Body of pancreas (tissue), 4 donors: ENCODE results near the gene WDR37. TPM values are rescaled to one million over a fixed set of nuclear protein-coding genes. Genes with fewer than 3 reads are reported as not detected.

Experiments
- ATAC-seq: fragments of 150-250 bp; one replicate; pipeline ENCODE4 v1.9.1; 2016
- DNase-seq, 4 donors: peaks; one replicate each; pipeline ENCODE4 v3.0.0-alpha.2; 2019
- H3K27ac ChIP-seq, 4 donors: fragments of 200-600 bp; sonication (generic); 1 replicate in 3 of 4; 2 replicates in 1 of 4; pipeline versions ENCODE4 v1.5.1 to v1.6.1; 2016 to 2019; ENCODE audit warnings: mild to moderate bottlenecking in 1 of 4, mixed read lengths in 1 of 4, moderate library complexity in 1 of 4
- H3K27me3 ChIP-seq, 2 donors: fragments of 200-600 bp; sonication (generic); one replicate each; pipeline ENCODE4 v1.6.0; 2016; ENCODE audit warnings: mild to moderate bottlenecking in 1 of 2
- H3K36me3 ChIP-seq, 2 donors: fragments of 200-600 bp; sonication (generic); replicated peaks in 1 of 2; 2 replicates each; pipeline ENCODE4 v1.5.1; 2016; ENCODE audit warnings: low read depth in 2 of 2; ENCODE audit not compliant: insufficient read depth in 1 of 2
- H3K4me1 ChIP-seq: fragments of 200-600 bp; sonication (generic); one replicate; pipeline ENCODE4 v1.6.0; 2016
- H3K4me3 ChIP-seq, 2 donors: fragments of 200-600 bp; sonication (generic); 1 replicate in 1 of 2; 2 replicates in 1 of 2; pipeline ENCODE4 v1.5.1; 2016 to 2019
- H3K9me3 ChIP-seq, 3 donors: fragments of 200-600 bp; sonication (generic); 1 replicate in 2 of 3; 2 replicates in 1 of 3; pipeline ENCODE4 v1.5.1; 2016
- POLR2A ChIP-seq, 3 donors: fragments of 450-650 bp; IDR thresholded peaks; one replicate each; pipeline ENCODE4 v1.6.1; 2016; ENCODE audit warnings: antibody characterized with exemption in 3 of 3, mild to moderate bottlenecking in 2 of 3
- WGBS, 2 donors: methylation state at CpG; one replicate each; pipeline ENCODE4 v1.1.5; 2017; 5-methylcytosine and 5-hydroxymethylcytosine counted together
- intact Hi-C: fragments of 100-400 bp; cut with DNase I; formaldehyde crosslinking; loops from one replicate; pipeline ENCODE4 v1.15.1; 2023
- total RNA-seq, 2 donors: library from RNA; depleted of rRNA; stranded (reverse); fragments of >200 nt; gene quantifications; one replicate each; pipeline ENCODE4 v1.1.0, GENCODE V29; 2016
- TF ChIP-seq, protein P1 (sequence below), 7 experiments: fragments of 450-650 bp in 4 of 7; fragments of 200-600 bp in 3 of 7; sonication (generic) in 3 of 7; IDR thresholded peaks; one replicate each; pipeline ENCODE4 v1.5.1; 2016 to 2019; ENCODE audit warnings: antibody characterized with exemption in 7 of 7

Gene WDR37
- total RNA-seq, 2 donors from 2014 or later: 9.9 to 14.3 TPM

GRCh38 chr10:1171586-1171985 lies 115.4 kb downstream of the WDR37 start:
- ATAC-seq (no peak), DNase-seq (no peak)
- Histone ChIP-seq H3K4me1 (no peaks in the 10 kb centered on the region), H3K27me3 (no peaks in the 10 kb centered on the region), H3K27ac (no peak overlapping the region), H3K36me3 (no peaks in the 10 kb centered on the region), H3K4me3 (no peak overlapping the region), H3K9me3 (no peaks in the 10 kb centered on the region)
- no peak for TF ChIP-seq POLR2A (IDR thresholded peaks at IDR 0.05)
- TF ChIP-seq, protein P1, sequence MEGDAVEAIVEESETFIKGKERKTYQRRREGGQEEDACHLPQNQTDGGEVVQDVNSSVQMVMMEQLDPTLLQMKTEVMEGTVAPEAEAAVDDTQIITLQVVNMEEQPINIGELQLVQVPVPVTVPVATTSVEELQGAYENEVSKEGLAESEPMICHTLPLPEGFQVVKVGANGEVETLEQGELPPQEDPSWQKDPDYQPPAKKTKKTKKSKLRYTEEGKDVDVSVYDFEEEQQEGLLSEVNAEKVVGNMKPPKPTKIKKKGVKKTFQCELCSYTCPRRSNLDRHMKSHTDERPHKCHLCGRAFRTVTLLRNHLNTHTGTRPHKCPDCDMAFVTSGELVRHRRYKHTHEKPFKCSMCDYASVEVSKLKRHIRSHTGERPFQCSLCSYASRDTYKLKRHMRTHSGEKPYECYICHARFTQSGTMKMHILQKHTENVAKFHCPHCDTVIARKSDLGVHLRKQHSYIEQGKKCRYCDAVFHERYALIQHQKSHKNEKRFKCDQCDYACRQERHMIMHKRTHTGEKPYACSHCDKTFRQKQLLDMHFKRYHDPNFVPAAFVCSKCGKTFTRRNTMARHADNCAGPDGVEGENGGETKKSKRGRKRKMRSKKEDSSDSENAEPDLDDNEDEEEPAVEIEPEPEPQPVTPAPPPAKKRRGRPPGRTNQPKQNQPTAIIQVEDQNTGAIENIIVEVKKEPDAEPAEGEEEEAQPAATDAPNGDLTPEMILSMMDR (IDR thresholded peaks at IDR 0.05): no peak
- intact Hi-C loops: no loop called here
- WGBS, 2 donors: 80 to 82% methylated on average over 6 to 9 of the region's 9 CpGs

DNA sequence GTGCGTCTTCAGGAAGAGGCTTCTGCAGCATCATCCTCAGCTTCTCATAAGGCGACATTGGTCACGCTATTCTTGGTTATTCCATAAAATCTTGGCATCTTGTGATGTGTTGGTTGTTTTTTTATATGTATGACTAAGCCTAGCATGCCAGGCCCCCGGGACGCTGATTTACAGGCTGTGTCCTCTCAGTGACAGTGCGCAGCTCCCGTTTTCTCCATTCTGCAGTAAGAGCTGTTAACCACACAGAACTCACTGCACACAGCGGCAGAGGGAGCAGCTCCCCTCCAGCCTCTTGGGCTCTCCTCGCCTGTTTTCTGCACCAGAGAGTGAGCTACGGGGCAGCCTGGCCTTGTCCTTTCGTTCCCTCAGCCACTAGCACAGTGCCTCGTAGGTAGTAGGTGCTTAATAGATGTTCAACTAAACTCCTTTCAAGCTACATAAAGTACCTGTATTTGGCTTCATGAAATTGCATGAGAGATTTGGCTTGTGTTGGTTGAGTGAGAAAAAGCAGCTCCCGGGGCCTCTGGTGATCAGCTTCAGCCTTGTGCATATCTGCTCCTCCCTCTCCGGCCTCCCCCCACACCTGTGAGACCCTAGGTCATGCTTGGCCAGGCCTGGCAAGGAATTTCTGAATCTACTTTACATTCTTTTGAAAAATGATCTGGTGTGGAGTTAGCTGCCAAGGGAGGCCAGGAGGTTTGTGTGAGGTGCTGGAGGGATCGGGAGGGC lies 116.2 kb downstream of the WDR37 start:
- Histone ChIP-seq H3K36me3 (no peaks in the 10 kb centered on the region), H3K27ac (no peak overlapping the region), H3K9me3 (no peaks in the 10 kb centered on the region), H3K4me3 (no peak overlapping the region), H3K4me1 (no peaks in the 10 kb centered on the region), H3K27me3 (no peaks in the 10 kb centered on the region)
- intact Hi-C loops: no loop called here
- no peak for ATAC-seq
- 75% methylated on average over 15 of the region's 15 CpGs for WGBS, 2 donors
- no peak for DNase-seq
- TF ChIP-seq POLR2A (IDR thresholded peaks at IDR 0.05): no peak
- TF ChIP-seq, protein P1 (IDR thresholded peaks at IDR 0.05): no peak

- no peak overlapping the region for H3K27ac ChIP-seq
- ATAC-seq: no peak
- 72 to 76% methylated on average over 9 to 27 of the region's 27 CpGs for WGBS, 2 donors
- H3K9me3 ChIP-seq: no peaks in the 10 kb centered on the region
- no peak overlapping the region for H3K4me3 ChIP-seq
- intact Hi-C loops: no loop called here
- H3K36me3 ChIP-seq: no peaks in the 10 kb centered on the region
- no peaks in the 10 kb centered on the region for H3K27me3 ChIP-seq
- no peaks in the 10 kb centered on the region for H3K4me1 ChIP-seq
- no peak for DNase-seq
- no peak for TF ChIP-seq POLR2A (IDR thresholded peaks at IDR 0.05)
- TF ChIP-seq, protein P1 (IDR thresholded peaks at IDR 0.05): no peak
Measured at GRCh38 chr10:1173091-1173490, 116.9 kb downstream of the WDR37 start.

- Histone ChIP-seq H3K4me3 (no peak overlapping the region), H3K27me3 (no peaks in the 10 kb centered on the region), H3K27ac (no peak overlapping the region), H3K36me3 (no peaks in the 10 kb centered on the region), H3K4me1 (no peaks in the 10 kb centered on the region), H3K9me3 (no peaks in the 10 kb centered on the region)
- no peak for TF ChIP-seq POLR2A (IDR thresholded peaks at IDR 0.05)
- TF ChIP-seq, protein P1 (IDR thresholded peaks at IDR 0.05): no peak
- 56 to 63% methylated on average over 5 of the region's 5 CpGs for WGBS, 2 donors
- DNase-seq (no peak), ATAC-seq (no peak)
- intact Hi-C loops: no loop called here
Measured at GRCh38 chr10:1174022-1174421, 117.8 kb downstream of the WDR37 start.
